AG09309 (cell line): ENCODE data around the gene KHDC1.
"Not testable (repeated sequence)": the region's sequence is repeated elsewhere in the genome, so short reads cannot be mapped to it uniquely, and the experiment has no call there.

Experiments
- DNase-seq: peaks from one replicate; pipeline ENCODE4 v3.0.0-alpha.2; 2010; ENCODE audit warnings: low read depth
- H3K4me3 ChIP-seq: 2 replicates; pipeline ENCODE4 v1.5.1; 2011; ENCODE audit warnings: mild to moderate bottlenecking, low read depth, low read length, moderate library complexity; ENCODE audit not compliant: control insufficient read depth
- TF ChIP-seq, protein P1 (sequence below): IDR thresholded peaks from 2 replicates; pipeline ENCODE4 v1.5.1; 2011; ENCODE audit warnings: mild to moderate bottlenecking, low read depth, low read length, inconsistent platforms; ENCODE audit not compliant: insufficient read depth, control insufficient read depth; ENCODE audit errors: missing control alignments

KHDC1 gene

DNA sequence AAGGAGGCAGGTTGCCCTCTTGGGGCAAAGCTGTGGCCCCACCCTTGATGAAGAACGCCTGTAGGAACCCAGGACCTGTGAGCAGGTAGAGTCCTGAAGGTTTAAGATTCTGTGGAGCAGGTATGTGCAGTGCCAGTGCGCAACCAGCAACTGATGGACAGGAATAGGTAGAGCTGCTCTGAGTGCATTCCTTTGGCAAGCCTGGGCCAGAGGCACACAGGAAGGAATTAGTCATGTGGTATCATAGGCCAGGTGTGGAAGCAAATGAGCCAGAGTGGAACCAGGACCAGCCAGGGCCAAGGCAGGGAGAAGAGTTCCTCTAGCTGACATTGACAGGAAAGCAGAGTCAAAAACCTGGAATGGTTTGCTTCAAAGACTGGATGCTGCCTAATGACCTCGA is 1.4 kb upstream of the KHDC1 start:
- TF ChIP-seq, protein P1, sequence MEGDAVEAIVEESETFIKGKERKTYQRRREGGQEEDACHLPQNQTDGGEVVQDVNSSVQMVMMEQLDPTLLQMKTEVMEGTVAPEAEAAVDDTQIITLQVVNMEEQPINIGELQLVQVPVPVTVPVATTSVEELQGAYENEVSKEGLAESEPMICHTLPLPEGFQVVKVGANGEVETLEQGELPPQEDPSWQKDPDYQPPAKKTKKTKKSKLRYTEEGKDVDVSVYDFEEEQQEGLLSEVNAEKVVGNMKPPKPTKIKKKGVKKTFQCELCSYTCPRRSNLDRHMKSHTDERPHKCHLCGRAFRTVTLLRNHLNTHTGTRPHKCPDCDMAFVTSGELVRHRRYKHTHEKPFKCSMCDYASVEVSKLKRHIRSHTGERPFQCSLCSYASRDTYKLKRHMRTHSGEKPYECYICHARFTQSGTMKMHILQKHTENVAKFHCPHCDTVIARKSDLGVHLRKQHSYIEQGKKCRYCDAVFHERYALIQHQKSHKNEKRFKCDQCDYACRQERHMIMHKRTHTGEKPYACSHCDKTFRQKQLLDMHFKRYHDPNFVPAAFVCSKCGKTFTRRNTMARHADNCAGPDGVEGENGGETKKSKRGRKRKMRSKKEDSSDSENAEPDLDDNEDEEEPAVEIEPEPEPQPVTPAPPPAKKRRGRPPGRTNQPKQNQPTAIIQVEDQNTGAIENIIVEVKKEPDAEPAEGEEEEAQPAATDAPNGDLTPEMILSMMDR: no peak
- no peak overlapping the region for H3K4me3 ChIP-seq
- no peak for DNase-seq

DNA sequence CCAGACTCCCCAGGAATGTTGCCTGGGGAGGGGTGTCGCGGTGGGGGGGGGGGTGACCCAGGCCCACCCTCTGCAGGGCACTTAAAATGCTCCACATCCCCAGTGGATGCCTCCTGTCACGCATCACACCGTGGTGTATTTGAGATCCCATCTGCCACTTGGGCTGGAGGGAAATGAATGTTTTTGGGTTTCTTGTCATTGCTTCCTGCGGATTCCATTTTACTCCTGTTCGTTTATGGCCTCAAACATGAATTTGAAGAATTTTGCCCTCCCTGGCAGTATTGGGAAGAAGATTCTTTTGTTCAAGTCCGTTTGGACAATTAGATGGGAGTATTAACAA is 544 bp upstream of the KHDC1 start:
- DNase-seq: no peak
- peak overlapping the region; percentile 92 for H3K4me3 ChIP-seq
- TF ChIP-seq, protein P1: no peak

DNA sequence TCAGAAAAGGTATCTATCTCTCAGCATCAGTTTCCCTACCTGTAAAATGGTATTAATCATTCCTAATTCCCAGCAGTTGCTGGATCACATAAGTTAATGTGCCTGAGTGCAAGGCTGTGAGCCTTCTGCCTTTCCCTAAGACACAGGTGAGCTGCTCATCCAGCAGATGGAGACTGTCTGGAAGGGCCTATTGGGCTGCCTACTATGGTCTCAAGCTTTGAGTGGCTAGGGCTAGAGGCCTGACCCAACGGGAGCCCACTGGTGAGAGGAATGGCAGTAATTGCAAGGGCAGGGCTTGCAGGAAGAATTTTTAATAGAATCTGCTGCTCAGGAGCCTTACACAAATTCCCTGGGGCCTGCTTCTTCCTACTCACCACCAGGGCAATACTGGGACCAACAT is 4.3 kb downstream of the KHDC1 start:
- H3K4me3 ChIP-seq: no peak overlapping the region
- TF ChIP-seq, protein P1: no peak
- no peak for DNase-seq

DNA sequence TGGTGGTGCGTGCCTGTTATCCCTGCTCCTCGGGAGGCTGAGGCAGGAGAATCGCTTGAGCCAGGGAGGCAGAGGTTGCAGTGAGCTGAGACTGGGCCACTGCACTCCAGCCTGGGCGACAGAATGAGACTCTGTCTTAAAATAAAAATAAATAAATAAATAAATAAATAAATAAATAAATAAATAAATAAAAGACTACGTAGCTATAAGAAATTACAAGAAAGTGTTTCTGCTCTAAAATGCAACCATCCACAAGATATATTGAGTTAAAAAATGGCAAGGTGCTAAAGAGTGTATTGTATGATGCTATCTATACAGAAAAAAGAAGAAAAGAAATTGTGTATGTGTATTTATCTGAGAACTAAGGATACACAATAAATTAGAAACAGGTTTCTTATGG is 8.7 kb downstream of the KHDC1 start:
- not testable (repeated sequence) for H3K4me3 ChIP-seq, DNase-seq

DNA sequence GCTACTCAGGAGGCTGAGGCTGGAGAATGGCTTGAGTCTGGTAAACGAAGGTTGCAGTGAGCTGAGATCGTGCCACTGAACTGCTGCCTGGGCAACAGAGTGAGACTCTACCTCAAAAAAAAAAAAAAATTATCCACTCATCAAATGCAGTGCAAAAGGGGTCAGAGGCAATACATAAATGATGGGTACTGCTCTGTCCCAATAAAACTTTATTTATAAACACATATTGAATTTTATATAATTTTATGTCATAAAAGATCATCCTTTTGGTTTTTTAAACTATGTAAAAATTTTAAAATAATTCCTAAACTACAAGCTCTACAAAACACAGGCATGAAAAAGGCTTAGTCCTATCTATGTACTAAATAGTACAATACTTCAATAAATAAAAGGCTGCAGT is 10.3 kb downstream of the KHDC1 start:
- TF ChIP-seq, protein P1: no peak
- no peak overlapping the region for H3K4me3 ChIP-seq
- DNase-seq: no peak

DNA sequence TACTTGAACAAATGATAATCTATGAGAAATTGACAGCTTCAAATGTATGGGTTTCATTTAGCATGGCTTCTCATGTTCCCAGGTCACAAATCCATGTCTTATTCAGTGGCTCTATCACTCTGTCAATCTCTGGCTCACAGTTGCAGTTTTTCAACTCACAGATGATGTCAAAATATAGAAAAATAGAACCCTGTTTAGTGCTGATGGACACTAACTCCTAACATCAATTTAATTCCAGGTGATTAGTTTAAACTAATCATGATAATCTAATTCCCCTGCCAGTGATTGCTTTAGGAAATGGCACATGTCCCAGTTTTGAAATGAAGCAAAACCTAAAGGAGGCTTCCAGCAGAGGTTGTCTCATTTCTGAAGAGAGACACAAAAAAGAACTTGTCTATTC is 13.0 kb downstream of the KHDC1 start:
- no peak for DNase-seq
- TF ChIP-seq, protein P1: no peak
- H3K4me3 ChIP-seq: no peak overlapping the region

DNA sequence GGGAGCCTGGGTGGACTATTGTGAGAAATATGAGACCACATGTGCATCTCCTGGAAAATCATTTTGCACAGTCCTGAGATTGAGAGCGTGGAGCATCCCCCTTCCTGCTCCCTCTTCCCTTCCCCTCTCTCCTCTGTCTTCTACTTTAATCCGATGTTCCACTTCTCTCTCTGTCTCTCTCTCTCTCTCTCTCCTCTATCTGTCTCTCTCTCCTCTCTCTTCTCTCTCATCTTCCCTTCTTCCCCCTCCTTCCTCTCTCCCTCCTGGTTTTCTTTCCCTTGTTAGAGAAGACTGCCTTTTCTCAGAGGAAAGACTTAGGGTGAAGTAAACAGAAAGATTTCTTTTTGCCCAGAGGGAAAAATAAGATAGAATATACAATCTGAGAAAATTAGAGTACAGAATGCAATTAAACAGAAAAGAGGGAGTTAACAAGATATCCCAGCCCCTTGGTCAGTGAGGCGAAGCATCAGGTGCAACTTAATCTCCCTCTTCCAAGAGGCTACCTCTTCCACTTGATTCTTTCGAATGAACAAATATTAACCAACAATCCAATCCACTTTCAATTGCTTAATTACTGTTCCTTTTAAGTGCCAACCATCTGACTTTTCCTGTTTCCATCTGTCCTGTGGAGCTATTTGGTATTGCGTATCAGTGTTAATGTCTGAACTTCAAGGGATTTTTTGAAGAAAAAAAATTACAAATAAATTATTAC is 14.6 kb downstream of the KHDC1 start:
- H3K4me3 ChIP-seq: no peak overlapping the region
- DNase-seq: no peak

More for the DNA sequence above, 14.6 kb downstream of the KHDC1 start:
- TF ChIP-seq, protein P1: no peak
